WTC11 (cell line): Measurements from ENCODE around the gene DYNLT2B. TPM values are rescaled to one million over a fixed set of nuclear protein-coding genes. Genes with fewer than 3 reads are reported as not detected.

Experiments
- ATAC-seq: fragments of 200-7000 bp; cut with Tn5 transposase; 2 replicates; pipeline ENCODE4 v1.10.0; 2021; ENCODE audit warnings: mild to moderate bottlenecking, moderate library complexity
- Bru-seq: library from RNA; stranded (reverse); fragments of 400-500 nt; gene quantifications from one replicate; lab custom pipeline; 2021; lab: Mats Ljungman, UMichigan
- CTCF ChIA-PET: fragments of 300-600 bp; sonication (Branson Sonifier 250); formaldehyde crosslinking; loops from one replicate; lab custom pipeline; 2021; ENCODE audit warnings: antibody characterized with exemption; lab: Charles Lee
- POLR2A ChIA-PET: fragments of 350-600 bp; sonication (Branson Sonifier 250); formaldehyde crosslinking; loops from one replicate; lab custom pipeline; 2021; ENCODE audit warnings: antibody characterized with exemption; lab: Charles Lee
- DNase-seq: peaks from one replicate; pipeline ENCODE4 v3.0.0; 2021; ENCODE audit warnings: low spot score
- H3K27ac Mint-ChIP-seq: 2 replicates; pipeline ENCODE4 v1.8.0; 2021; ENCODE audit warnings: mixed read lengths
- H3K27me3 Mint-ChIP-seq: 2 replicates; pipeline ENCODE4 v1.8.0; 2021; ENCODE audit warnings: low read depth, mild to moderate bottlenecking, moderate library complexity, mixed read lengths
- H3K36me3 Mint-ChIP-seq: 2 replicates; pipeline ENCODE4 v1.8.0; 2021; ENCODE audit warnings: mixed read lengths
- H3K4me1 Mint-ChIP-seq: 2 replicates; pipeline ENCODE4 v1.8.0; 2022; ENCODE audit warnings: mixed read lengths
- H3K4me3 Mint-ChIP-seq: 2 replicates; pipeline ENCODE4 v1.8.0; 2021; ENCODE audit warnings: mild to moderate bottlenecking, moderate library complexity, mixed read lengths
- H3K9me3 Mint-ChIP-seq: 2 replicates; pipeline ENCODE4 v1.8.0; 2021; ENCODE audit warnings: mixed read lengths
- CREM ChIP-seq: sonication (generic); formaldehyde crosslinking; IDR thresholded peaks from 2 replicates; pipeline ENCODE4 v1.8.1; 2022; ENCODE audit warnings: mild to moderate bottlenecking, missing genetic modification reagents, moderate library complexity
- EMX1 ChIP-seq: fragments of 250-450 bp; sonication (Bioruptor Pico); IDR thresholded peaks from 2 replicates; pipeline ENCODE4 v1.8.0; 2021; ENCODE audit warnings: mild to moderate bottlenecking
- ETV6 ChIP-seq: sonication (generic); formaldehyde crosslinking; IDR thresholded peaks from 2 replicates; pipeline ENCODE4 v1.8.1; 2022; ENCODE audit warnings: mild to moderate bottlenecking, missing genetic modification reagents
- FOXJ3 ChIP-seq: sonication (generic); formaldehyde crosslinking; IDR thresholded peaks from 2 replicates; pipeline ENCODE4 v1.9.0; 2021; ENCODE audit warnings: missing genetic modification reagents, mild to moderate bottlenecking, borderline replicate concordance
- FOXP1 ChIP-seq: sonication (generic); formaldehyde crosslinking; IDR thresholded peaks from 2 replicates; pipeline ENCODE4 v1.8.0; 2022; ENCODE audit warnings: missing genetic modification reagents, mild to moderate bottlenecking, moderate library complexity, borderline replicate concordance
- GABPB1 ChIP-seq: sonication (generic); formaldehyde crosslinking; IDR thresholded peaks from 2 replicates; pipeline ENCODE4 v1.8.1; 2023; ENCODE audit warnings: mild to moderate bottlenecking, missing genetic modification reagents
- GRHL2 ChIP-seq: fragments of 250-450 bp; sonication (Bioruptor Pico); IDR thresholded peaks from 2 replicates; pipeline ENCODE4 v1.8.0; 2022; ENCODE audit warnings: mild to moderate bottlenecking, moderate library complexity; ENCODE audit not compliant: insufficient replicate concordance, severe bottlenecking
- HMGA2 ChIP-seq: fragments of 250-450 bp; sonication (Bioruptor Pico); IDR thresholded peaks from 2 replicates; pipeline ENCODE4 v1.4.0; 2021; ENCODE audit warnings: mild to moderate bottlenecking, moderate library complexity
- NR1H2 ChIP-seq: sonication (generic); formaldehyde crosslinking; IDR thresholded peaks from 2 replicates; pipeline ENCODE4 v1.9.0; 2021; ENCODE audit warnings: mild to moderate bottlenecking, moderate library complexity, missing genetic modification reagents
- NR2C2 ChIP-seq: sonication (generic); formaldehyde crosslinking; IDR thresholded peaks from 2 replicates; pipeline ENCODE4 v1.8.0; 2022; ENCODE audit warnings: mild to moderate bottlenecking, missing genetic modification reagents
- NR3C1 ChIP-seq: sonication (generic); formaldehyde crosslinking; conservative IDR thresholded peaks from 2 replicates; pipeline ENCODE4 v1.8.1; 2023; ENCODE audit warnings: low read depth, mild to moderate bottlenecking, missing genetic modification reagents
- PRDM15 ChIP-seq: sonication (generic); formaldehyde crosslinking; IDR thresholded peaks from 2 replicates; pipeline ENCODE4 v1.8.0; 2022; ENCODE audit warnings: missing genetic modification reagents
- PRRX2 ChIP-seq: fragments of 250-450 bp; sonication (Bioruptor Pico); IDR thresholded peaks from 2 replicates; pipeline ENCODE4 v1.8.0; 2021; ENCODE audit warnings: mild to moderate bottlenecking
- TCF7 ChIP-seq: sonication (generic); formaldehyde crosslinking; IDR thresholded peaks from 2 replicates; pipeline ENCODE4 v1.8.0; 2022; ENCODE audit warnings: mild to moderate bottlenecking, low read depth, missing genetic modification reagents, moderate library complexity
- TEAD1 ChIP-seq: sonication (generic); formaldehyde crosslinking; IDR thresholded peaks from 2 replicates; pipeline ENCODE4 v1.8.0; 2022; ENCODE audit warnings: mild to moderate bottlenecking, missing genetic modification reagents
- ZNF232 ChIP-seq: sonication (generic); formaldehyde crosslinking; IDR thresholded peaks from 2 replicates; pipeline ENCODE4 v1.8.0; 2022; ENCODE audit warnings: mild to moderate bottlenecking, missing genetic modification reagents
- ZNF396 ChIP-seq: fragments of 250-450 bp; sonication (Bioruptor Pico); IDR thresholded peaks from 2 replicates; pipeline ENCODE4 v1.8.0; 2021; ENCODE audit warnings: mild to moderate bottlenecking, moderate library complexity, borderline replicate concordance
- long read RNA-seq, 3 experiments: library from RNA in 1 of 3; library from capped mRNA in 1 of 3; library from polyadenylated mRNA in 1 of 3; unstranded in 2 of 3; stranded (forward) in 1 of 3; transcript quantifications; one replicate each; pipeline ENCODE4 v2.0.0, GENCODE V29; 2021
- total RNA-seq: library from RNA; stranded (reverse); gene quantifications from 3 replicates; pipeline ENCODE4 v1.2.3, GENCODE V29; 2021
- TF ChIP-seq, protein P1 (sequence below): fragments of 250-450 bp; sonication (Bioruptor Pico); IDR thresholded peaks from 2 replicates; pipeline ENCODE4 v1.8.0; 2021; ENCODE audit warnings: mild to moderate bottlenecking
- TF ChIP-seq, protein P2 (sequence below): sonication (generic); formaldehyde crosslinking; IDR thresholded peaks from 2 replicates; pipeline ENCODE4 v1.8.0; 2023; ENCODE audit warnings: missing genetic modification reagents, mild to moderate bottlenecking, borderline replicate concordance
- TF ChIP-seq, protein P3 (sequence below): sonication (generic); formaldehyde crosslinking; IDR thresholded peaks from 2 replicates; pipeline ENCODE4 v1.8.1; 2023; ENCODE audit warnings: mild to moderate bottlenecking, missing genetic modification reagents, borderline replicate concordance
- TF ChIP-seq, protein P4 (sequence below): sonication (generic); formaldehyde crosslinking; IDR thresholded peaks from 2 replicates; pipeline ENCODE4 v1.8.1; 2023; ENCODE audit warnings: mild to moderate bottlenecking, missing genetic modification reagents, moderate library complexity

DYNLT2B gene
- total RNA-seq (10.0 to 13.6 TPM (median 11.4 TPM) in 3 replicates), Bru-seq, nascent RNA (percentile 53 among the genes with signal in this experiment)
- long read RNA-seq, experiment 1, transcript TCTEX1D2-201 (5 exons, 673 nt): major isoform, 18 of 23 reads
- long read RNA-seq, experiment 1, partial matches to known transcripts: 2 of 23 reads
- long read RNA-seq, experiment 1, other reads (novel, unspliced or antisense): 2 of 23 reads
- long read RNA-seq, experiment 2, transcript TCTEX1D2-202 (5 exons, 603 nt): major isoform, 12 of 21 reads
- long read RNA-seq, experiment 2, partial matches to known transcripts: 0 of 21 reads
- long read RNA-seq, experiment 2, other reads (novel, unspliced or antisense): 9 of 21 reads
- long read RNA-seq, experiment 3, partial matches to known transcripts: 1 of 1 reads
- long read RNA-seq, experiment 3, other reads (novel, unspliced or antisense): 0 of 1 reads

GRCh38 chr3:196317687-196318467, at the start of gene DYNLT2B:
DYNLT2B (minus strand) TSS chr3:196318240; CDS start chr3:196318152, 88 bp downstream.
- CTCF ChIA-PET: interaction anchor here (0.6 to 1.1 kb wide), 3 partner anchors 64 to 245 kb away, joined by 3 to 6 read pairs (median 3); no protein-coding TSS in a partner anchor
- TF ChIP-seq ZNF232 (CRISPR knock-in tag) (no peak), HMGA2 (CRISPR knock-in tag) (no peak), ETV6 (peak; percentile 62; the same call in 1 of the 2 replicates), NR1H2 (CRISPR knock-in tag) (no peak), GABPB1 (0 out of 2 replicates have a peak, but pooled peaks have one; percentile 27), NR3C1 (CRISPR knock-in tag) (no peak), PRRX2 (no peak), FOXJ3 (CRISPR knock-in tag) (no peak), PRDM15 (CRISPR knock-in tag) (no peak), ZNF396 (CRISPR knock-in tag) (no peak), TEAD1 (0 out of 2 replicates have a peak, but pooled peaks have one; percentile 10), NR2C2 (CRISPR knock-in tag) (no peak), FOXP1 (CRISPR knock-in tag) (peak; percentile 65), EMX1 (CRISPR knock-in tag) (no peak), CREM (CRISPR knock-in tag) (0 out of 2 replicates have a peak, but pooled peaks have one; percentile 54), TCF7 (CRISPR knock-in tag) (no peak), GRHL2 (CRISPR knock-in tag) (no peak)
- TF ChIP-seq, protein P1, sequence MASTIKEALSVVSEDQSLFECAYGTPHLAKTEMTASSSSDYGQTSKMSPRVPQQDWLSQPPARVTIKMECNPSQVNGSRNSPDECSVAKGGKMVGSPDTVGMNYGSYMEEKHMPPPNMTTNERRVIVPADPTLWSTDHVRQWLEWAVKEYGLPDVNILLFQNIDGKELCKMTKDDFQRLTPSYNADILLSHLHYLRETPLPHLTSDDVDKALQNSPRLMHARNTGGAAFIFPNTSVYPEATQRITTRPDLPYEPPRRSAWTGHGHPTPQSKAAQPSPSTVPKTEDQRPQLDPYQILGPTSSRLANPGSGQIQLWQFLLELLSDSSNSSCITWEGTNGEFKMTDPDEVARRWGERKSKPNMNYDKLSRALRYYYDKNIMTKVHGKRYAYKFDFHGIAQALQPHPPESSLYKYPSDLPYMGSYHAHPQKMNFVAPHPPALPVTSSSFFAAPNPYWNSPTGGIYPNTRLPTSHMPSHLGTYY (CRISPR knock-in tag): no peak
- TF ChIP-seq, protein P2, sequence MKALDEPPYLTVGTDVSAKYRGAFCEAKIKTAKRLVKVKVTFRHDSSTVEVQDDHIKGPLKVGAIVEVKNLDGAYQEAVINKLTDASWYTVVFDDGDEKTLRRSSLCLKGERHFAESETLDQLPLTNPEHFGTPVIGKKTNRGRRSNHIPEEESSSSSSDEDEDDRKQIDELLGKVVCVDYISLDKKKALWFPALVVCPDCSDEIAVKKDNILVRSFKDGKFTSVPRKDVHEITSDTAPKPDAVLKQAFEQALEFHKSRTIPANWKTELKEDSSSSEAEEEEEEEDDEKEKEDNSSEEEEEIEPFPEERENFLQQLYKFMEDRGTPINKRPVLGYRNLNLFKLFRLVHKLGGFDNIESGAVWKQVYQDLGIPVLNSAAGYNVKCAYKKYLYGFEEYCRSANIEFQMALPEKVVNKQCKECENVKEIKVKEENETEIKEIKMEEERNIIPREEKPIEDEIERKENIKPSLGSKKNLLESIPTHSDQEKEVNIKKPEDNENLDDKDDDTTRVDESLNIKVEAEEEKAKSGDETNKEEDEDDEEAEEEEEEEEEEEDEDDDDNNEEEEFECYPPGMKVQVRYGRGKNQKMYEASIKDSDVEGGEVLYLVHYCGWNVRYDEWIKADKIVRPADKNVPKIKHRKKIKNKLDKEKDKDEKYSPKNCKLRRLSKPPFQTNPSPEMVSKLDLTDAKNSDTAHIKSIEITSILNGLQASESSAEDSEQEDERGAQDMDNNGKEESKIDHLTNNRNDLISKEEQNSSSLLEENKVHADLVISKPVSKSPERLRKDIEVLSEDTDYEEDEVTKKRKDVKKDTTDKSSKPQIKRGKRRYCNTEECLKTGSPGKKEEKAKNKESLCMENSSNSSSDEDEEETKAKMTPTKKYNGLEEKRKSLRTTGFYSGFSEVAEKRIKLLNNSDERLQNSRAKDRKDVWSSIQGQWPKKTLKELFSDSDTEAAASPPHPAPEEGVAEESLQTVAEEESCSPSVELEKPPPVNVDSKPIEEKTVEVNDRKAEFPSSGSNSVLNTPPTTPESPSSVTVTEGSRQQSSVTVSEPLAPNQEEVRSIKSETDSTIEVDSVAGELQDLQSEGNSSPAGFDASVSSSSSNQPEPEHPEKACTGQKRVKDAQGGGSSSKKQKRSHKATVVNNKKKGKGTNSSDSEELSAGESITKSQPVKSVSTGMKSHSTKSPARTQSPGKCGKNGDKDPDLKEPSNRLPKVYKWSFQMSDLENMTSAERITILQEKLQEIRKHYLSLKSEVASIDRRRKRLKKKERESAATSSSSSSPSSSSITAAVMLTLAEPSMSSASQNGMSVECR (CRISPR knock-in tag): peak; percentile 81
- TF ChIP-seq, protein P3, sequence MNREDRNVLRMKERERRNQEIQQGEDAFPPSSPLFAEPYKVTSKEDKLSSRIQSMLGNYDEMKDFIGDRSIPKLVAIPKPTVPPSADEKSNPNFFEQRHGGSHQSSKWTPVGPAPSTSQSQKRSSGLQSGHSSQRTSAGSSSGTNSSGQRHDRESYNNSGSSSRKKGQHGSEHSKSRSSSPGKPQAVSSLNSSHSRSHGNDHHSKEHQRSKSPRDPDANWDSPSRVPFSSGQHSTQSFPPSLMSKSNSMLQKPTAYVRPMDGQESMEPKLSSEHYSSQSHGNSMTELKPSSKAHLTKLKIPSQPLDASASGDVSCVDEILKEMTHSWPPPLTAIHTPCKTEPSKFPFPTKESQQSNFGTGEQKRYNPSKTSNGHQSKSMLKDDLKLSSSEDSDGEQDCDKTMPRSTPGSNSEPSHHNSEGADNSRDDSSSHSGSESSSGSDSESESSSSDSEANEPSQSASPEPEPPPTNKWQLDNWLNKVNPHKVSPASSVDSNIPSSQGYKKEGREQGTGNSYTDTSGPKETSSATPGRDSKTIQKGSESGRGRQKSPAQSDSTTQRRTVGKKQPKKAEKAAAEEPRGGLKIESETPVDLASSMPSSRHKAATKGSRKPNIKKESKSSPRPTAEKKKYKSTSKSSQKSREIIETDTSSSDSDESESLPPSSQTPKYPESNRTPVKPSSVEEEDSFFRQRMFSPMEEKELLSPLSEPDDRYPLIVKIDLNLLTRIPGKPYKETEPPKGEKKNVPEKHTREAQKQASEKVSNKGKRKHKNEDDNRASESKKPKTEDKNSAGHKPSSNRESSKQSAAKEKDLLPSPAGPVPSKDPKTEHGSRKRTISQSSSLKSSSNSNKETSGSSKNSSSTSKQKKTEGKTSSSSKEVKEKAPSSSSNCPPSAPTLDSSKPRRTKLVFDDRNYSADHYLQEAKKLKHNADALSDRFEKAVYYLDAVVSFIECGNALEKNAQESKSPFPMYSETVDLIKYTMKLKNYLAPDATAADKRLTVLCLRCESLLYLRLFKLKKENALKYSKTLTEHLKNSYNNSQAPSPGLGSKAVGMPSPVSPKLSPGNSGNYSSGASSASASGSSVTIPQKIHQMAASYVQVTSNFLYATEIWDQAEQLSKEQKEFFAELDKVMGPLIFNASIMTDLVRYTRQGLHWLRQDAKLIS (CRISPR knock-in tag): no peak
- TF ChIP-seq, protein P4, sequence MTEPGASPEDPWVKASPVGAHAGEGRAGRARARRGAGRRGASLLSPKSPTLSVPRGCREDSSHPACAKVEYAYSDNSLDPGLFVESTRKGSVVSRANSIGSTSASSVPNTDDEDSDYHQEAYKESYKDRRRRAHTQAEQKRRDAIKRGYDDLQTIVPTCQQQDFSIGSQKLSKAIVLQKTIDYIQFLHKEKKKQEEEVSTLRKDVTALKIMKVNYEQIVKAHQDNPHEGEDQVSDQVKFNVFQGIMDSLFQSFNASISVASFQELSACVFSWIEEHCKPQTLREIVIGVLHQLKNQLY: no peak

More at GRCh38 chr3:196317687-196318467, at the start of gene DYNLT2B:
- Mint-ChIP-seq H3K4me3 (peak within 1 kb of the TSS; percentile 90), H3K27me3 (no peaks in the 10 kb centered on the region), H3K9me3 (no peaks in the 10 kb centered on the region), H3K4me1 (peaks cover 5% of the 10 kb centered on the region), H3K27ac (peak within 1 kb of the TSS; percentile 91), H3K36me3 (no peaks in the 10 kb centered on the region)
- POLR2A ChIA-PET: interaction anchor here (0.5 to 1.5 kb wide), 3 partner anchors 37 to 114 kb away, joined by 3 to 4 read pairs (median 4); partner anchors contain the start of gene UBXN7
- ATAC-seq (peak; percentile 89), DNase-seq (peak; percentile 87)
